Testis (tissue), 3 donors: ENCODE results near the gene MPND. TPM values are rescaled to one million over a fixed set of nuclear protein-coding genes. Genes with fewer than 3 reads are reported as not detected.

Experiments used
- DNase-seq: peaks from one replicate; pipeline ENCODE4 v3.0.0-alpha.2; 2019
- H3K27ac ChIP-seq, 2 donors: fragments of 200-600 bp; sonication (generic); one replicate each; pipeline ENCODE4 v1.5.1; 2019
- H3K27me3 ChIP-seq: fragments of 200-600 bp; sonication (generic); one replicate; pipeline ENCODE4 v1.5.1; 2019
- H3K36me3 ChIP-seq: fragments of 200-600 bp; sonication (generic); one replicate; pipeline ENCODE4 v1.5.1; 2017; ENCODE audit warnings: low read depth; ENCODE audit errors: missing control alignments
- H3K4me1 ChIP-seq: fragments of 200-600 bp; sonication (generic); one replicate; pipeline ENCODE4 v1.5.1; 2019
- H3K4me3 ChIP-seq, 2 donors: fragments of 200-600 bp; sonication (generic); one replicate each; pipeline ENCODE4 v1.5.1; 2017 to 2019
- H3K9me3 ChIP-seq: fragments of 200-600 bp; sonication (generic); one replicate; pipeline ENCODE4 v1.5.1; 2017
- CTCF ChIP-seq, 3 experiments: fragments of 450-650 bp in 2 of 3; fragments of 200-600 bp in 1 of 3; sonication (generic) in 1 of 3; IDR thresholded peaks; one replicate each; pipeline ENCODE4 v1.5.1; 2016 to 2019; ENCODE audit warnings: antibody characterized with exemption in 3 of 3, mild to moderate bottlenecking in 2 of 3, moderate library complexity in 1 of 3
- POLR2A ChIP-seq: fragments of 450-650 bp; IDR thresholded peaks from one replicate; pipeline ENCODE4 v1.6.1; 2017; ENCODE audit warnings: antibody characterized with exemption, mild to moderate bottlenecking, moderate library complexity
- WGBS, 2 donors: methylation state at CpG; one replicate each; pipeline ENCODE4 v1.1.5; 2018; 5-methylcytosine and 5-hydroxymethylcytosine counted together
- intact Hi-C: fragments of 100-400 bp; cut with DNase I; formaldehyde crosslinking; loops from one replicate; pipeline ENCODE4 v1.15.1; 2023; ENCODE audit warnings: low total_unique reads
- polyA plus RNA-seq: library from polyadenylated mRNA; stranded (reverse); fragments of 350-450 nt; fragmentation: Illumina TruSeq; extraction: RNeasy Lipid Tissue Mini Kit (QIAGEN cat#74804); gene quantifications from one replicate; pipeline ENCODE4 v1.2.3, GENCODE V29; 2014; ENCODE audit warnings: low read depth, low replicate concordance; ENCODE audit not compliant: insufficient read depth
- total RNA-seq, 2 donors: library from RNA; depleted of rRNA; stranded (reverse); fragments of >200 nt; gene quantifications; one replicate each; pipeline ENCODE4 v1.2.3, GENCODE V29; 2016

MPND gene
- total and polyA plus RNA-seq, 3 donors from 2014 or later: 9.1 to 14.3 (median 13.3) TPM

DNA sequence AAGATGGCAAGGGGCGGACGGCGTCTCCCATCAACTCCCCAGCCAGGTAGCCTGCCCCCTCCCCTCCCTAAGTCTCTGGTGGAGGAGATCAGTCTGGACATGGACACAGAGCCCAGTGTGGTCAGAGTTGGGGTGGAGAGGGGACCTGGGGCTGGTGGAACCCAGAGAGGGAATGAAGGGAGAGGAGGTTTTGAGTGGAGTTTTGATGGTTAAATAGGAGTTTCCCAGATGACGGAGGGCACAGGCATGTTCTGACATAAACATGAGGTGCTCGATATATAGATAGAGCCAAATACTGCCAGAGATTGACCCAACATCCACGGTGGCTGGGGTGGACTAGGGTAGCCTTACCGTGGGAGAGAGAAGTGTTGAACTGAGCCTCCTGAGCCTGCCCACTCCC lies 24.9 kb upstream of the MPND start:
- Histone ChIP-seq H3K27ac (no peak overlapping the region), H3K27me3 (no peaks in the 10 kb centered on the region), H3K4me1 (peaks cover 4% of the 10 kb centered on the region), H3K36me3 (no peaks in the 10 kb centered on the region), H3K9me3 (no peaks in the 10 kb centered on the region), H3K4me3 (no peak overlapping the region)
- DNase-seq: no peak
- WGBS, 2 donors: 94 to 95% methylated on average over 7 of the region's 7 CpGs
- intact Hi-C loops: no loop called here
- no peak for TF ChIP-seq CTCF (IDR thresholded peaks at IDR 0.05)
- TF ChIP-seq POLR2A: no peak

- Histone ChIP-seq H3K4me3 (no peak overlapping the region), H3K27me3 (no peaks in the 10 kb centered on the region), H3K27ac (no peak overlapping the region), H3K4me1 (peaks cover 4% of the 10 kb centered on the region), H3K36me3 (no peaks in the 10 kb centered on the region), H3K9me3 (no peaks in the 10 kb centered on the region)
- intact Hi-C loops: no loop called here
- DNase-seq: no peak
- 91 to 94% methylated on average over 2 of the region's 2 CpGs for WGBS, 2 donors
- TF ChIP-seq POLR2A (no peak), CTCF (IDR thresholded peaks at IDR 0.05) (no peak)
Observed at GRCh38 chr19:4319067-4319718, 24.2 kb upstream of the MPND start.

GRCh38 chr19:4320419-4320818 lies 22.9 kb upstream of the MPND start:
- DNase-seq: no peak
- Histone ChIP-seq H3K4me3 (no peak overlapping the region), H3K4me1 (no peaks in the 10 kb centered on the region), H3K27me3 (no peaks in the 10 kb centered on the region), H3K27ac (no peak overlapping the region), H3K9me3 (no peaks in the 10 kb centered on the region), H3K36me3 (no peaks in the 10 kb centered on the region)
- TF ChIP-seq POLR2A: no peak
- no peak for TF ChIP-seq CTCF (IDR thresholded peaks at IDR 0.05)
- intact Hi-C loops: no loop called here
- WGBS, 2 donors: 92 to 97% methylated on average over 2 of the region's 2 CpGs

GRCh38 chr19:4322942-4323665 lies 20.3 kb upstream of the MPND start:
- TF ChIP-seq CTCF (IDR thresholded peaks at IDR 0.05) (no peak), POLR2A (no peak)
- Histone ChIP-seq H3K9me3 (no peaks in the 10 kb centered on the region), H3K4me1 (no peaks in the 10 kb centered on the region), H3K27me3 (no peaks in the 10 kb centered on the region), H3K27ac (no peak overlapping the region), H3K4me3 (no peak overlapping the region), H3K36me3 (no peaks in the 10 kb centered on the region)
- WGBS, 2 donors: 64 to 66% methylated on average over 8 to 36 of the region's 37 CpGs
- no peak for DNase-seq
- intact Hi-C loops: no loop called here
